Spinal cord (tissue), 10 donors: ENCODE data around the gene ARHGAP18. TPM values are rescaled to one million over a fixed set of nuclear protein-coding genes. Genes with fewer than 3 reads are reported as not detected.

Experiments used
- DNase-seq, 6 donors: peaks; one replicate each; pipeline versions ENCODE4 v3.0.0 to v3.0.0-alpha.2; 2013 to 2015; ENCODE audit warnings: low spot score in 6 of 6, low read depth in 4 of 6
- H3K27ac ChIP-seq: one replicate; pipeline ENCODE4 v1.5.1; 2013; ENCODE audit warnings: low read depth, low read length, control low read depth
- H3K27me3 ChIP-seq: one replicate; pipeline ENCODE4 v1.6.1; 2013; ENCODE audit warnings: low read length; ENCODE audit not compliant: control insufficient read depth, insufficient read depth
- H3K36me3 ChIP-seq: one replicate; pipeline ENCODE4 v1.6.1; 2013; ENCODE audit warnings: low read length; ENCODE audit not compliant: control insufficient read depth, insufficient read depth
- H3K4me1 ChIP-seq: one replicate; pipeline ENCODE4 v1.6.1; 2013; ENCODE audit warnings: low read length; ENCODE audit not compliant: control insufficient read depth, insufficient read depth
- H3K4me3 ChIP-seq: one replicate; pipeline ENCODE4 v1.5.1; 2013; ENCODE audit warnings: low read depth, low read length, control low read depth
- H3K9me3 ChIP-seq: one replicate; pipeline ENCODE4 v1.6.1; 2013; ENCODE audit warnings: low read length; ENCODE audit not compliant: control insufficient read depth, insufficient read depth
- WGBS: methylation state at CpG from one replicate; pipeline ENCODE4 v1.1.5; 2013; ENCODE audit warnings: missing lambda C conversion rate; ENCODE audit not compliant: insufficient coverage; 5-methylcytosine and 5-hydroxymethylcytosine counted together
- polyA plus RNA-seq, 2 donors: library from polyadenylated mRNA; unstranded; fragments of 120-200 nt; gene quantifications; one replicate each; pipeline ENCODE4 v1.2.1, GENCODE V29; 2013; ENCODE audit not compliant: insufficient read length in 2 of 2
- total RNA-seq, 2 donors: library from RNA; depleted of rRNA in 1 of 2; stranded (reverse); fragments of 120-200 nt in 1 of 2; fragments of >200 nt in 1 of 2; gene quantifications; one replicate each; pipeline versions ENCODE4 v1.2.3 to v1.2.4, GENCODE V29; 2013 to 2014
- donor health status: healthy.

Gene ARHGAP18
- total and polyA plus RNA-seq, 4 donors = 8.0 to 18.6 (median 13.9) TPM

GRCh38 chr6:129544892-129545612 lies 164.9 kb downstream of the ARHGAP18 start:
- Histone ChIP-seq H3K27ac (no peak overlapping the region), H3K27me3 (no peaks in the 10 kb centered on the region), H3K36me3 (no peaks in the 10 kb centered on the region), H3K9me3 (no peaks in the 10 kb centered on the region), H3K4me1 (no peaks in the 10 kb centered on the region), H3K4me3 (no peak overlapping the region)
- WGBS = 95% methylated on average over 8 of the region's 8 CpGs
- DNase-seq = no peak

- no peak for DNase-seq
- H3K27me3 ChIP-seq = no peaks in the 10 kb centered on the region
- no peak overlapping the region for H3K27ac ChIP-seq
- no peaks in the 10 kb centered on the region for H3K36me3 ChIP-seq
- no peaks in the 10 kb centered on the region for H3K9me3 ChIP-seq
- no CpG with 5 or more reads among the region's 2 CpGs for WGBS
- no peaks in the 10 kb centered on the region for H3K4me1 ChIP-seq
- no peak overlapping the region for H3K4me3 ChIP-seq
These were observed 166.0 kb downstream of the ARHGAP18 start for GRCh38 chr6:129543981-129544380.

- WGBS = 89% methylated on average over 2 of the region's 2 CpGs
- H3K36me3 ChIP-seq = no peaks in the 10 kb centered on the region
- H3K9me3 ChIP-seq = no peaks in the 10 kb centered on the region
- H3K4me3 ChIP-seq = no peak overlapping the region
- H3K4me1 ChIP-seq = no peaks in the 10 kb centered on the region
- DNase-seq = no peak
- no peak overlapping the region for H3K27ac ChIP-seq
- no peaks in the 10 kb centered on the region for H3K27me3 ChIP-seq
These were observed 167.3 kb downstream of the ARHGAP18 start for GRCh38 chr6:129542705-129543104.

- no peaks in the 10 kb centered on the region for H3K9me3 ChIP-seq
- no peaks in the 10 kb centered on the region for H3K4me1 ChIP-seq
- WGBS = 40% methylated on average over 1 of the region's 2 CpGs
- no peaks in the 10 kb centered on the region for H3K36me3 ChIP-seq
- no peak overlapping the region for H3K27ac ChIP-seq
- no peaks in the 10 kb centered on the region for H3K27me3 ChIP-seq
- DNase-seq = no peak
- H3K4me3 ChIP-seq = no peak overlapping the region
These were observed 170.9 kb downstream of the ARHGAP18 start for GRCh38 chr6:129539032-129539431.

DNA sequence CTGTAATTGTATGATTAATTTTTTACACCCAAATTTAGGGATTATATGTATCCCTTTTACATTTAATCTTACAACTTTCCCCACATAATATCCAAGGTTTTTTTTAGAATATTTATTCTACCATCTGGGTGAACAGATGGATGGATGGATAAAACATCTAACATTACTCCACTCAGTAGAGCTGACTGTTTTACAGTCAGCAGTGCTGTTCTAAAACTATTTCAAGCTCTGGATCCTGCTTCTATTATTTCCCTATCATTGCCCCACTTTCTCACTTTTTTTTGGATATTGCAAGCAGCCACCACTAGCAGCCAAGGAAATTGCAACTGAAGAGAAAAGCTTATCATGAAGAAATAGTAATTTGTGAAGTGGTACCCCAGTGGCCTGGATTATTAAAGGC lies 173.7 kb downstream of the ARHGAP18 start:
- H3K9me3 ChIP-seq = no peaks in the 10 kb centered on the region
- H3K27ac ChIP-seq = no peak overlapping the region
- no peaks in the 10 kb centered on the region for H3K36me3 ChIP-seq
- H3K4me1 ChIP-seq = no peaks in the 10 kb centered on the region
- no peak overlapping the region for H3K4me3 ChIP-seq
- peak in 2 of 6 donors; percentile 84 for DNase-seq
- H3K27me3 ChIP-seq = no peaks in the 10 kb centered on the region

GRCh38 chr6:129534926-129535325 lies 175.1 kb downstream of the ARHGAP18 start:
- Histone ChIP-seq H3K27ac (no peak overlapping the region), H3K4me1 (no peaks in the 10 kb centered on the region), H3K4me3 (no peak overlapping the region), H3K9me3 (no peaks in the 10 kb centered on the region), H3K27me3 (no peaks in the 10 kb centered on the region), H3K36me3 (no peaks in the 10 kb centered on the region)
- DNase-seq = no peak

Other genes starting within 250 kb of the ARHGAP18 start
- gene TMEM244, start 151.1 kb upstream of the ARHGAP18 start, total RNA-seq = not detected
- gene TMEM244, start 151.1 kb upstream of the ARHGAP18 start, polyA plus RNA-seq = not detected